Naive thymus-derived CD4-positive, alpha-beta T cell (primary cell): ENCODE data around the gene ROS1. TPM values are rescaled to one million over a fixed set of nuclear protein-coding genes. Genes with fewer than 3 reads are reported as not detected.

Source experiments
- ATAC-seq: fragments of 150-1000 bp; cut with Tn5 transposase; 2 replicates; pipeline ENCODE4 v1.10.0; 2021; ENCODE audit warnings: mild to moderate bottlenecking, moderate library complexity
- CTCF ChIA-PET: fragments of 350-600 bp; sonication (Branson Sonifier 250); formaldehyde crosslinking; loops from one replicate; lab custom pipeline; 2021; ENCODE audit warnings: antibody characterized with exemption; lab: Charles Lee
- POLR2A ChIA-PET: fragments of 350-600 bp; sonication (Branson Sonifier 250); formaldehyde crosslinking; loops from one replicate; lab custom pipeline; 2021; ENCODE audit warnings: antibody characterized with exemption, inconsistent platforms; lab: Charles Lee
- DNase-seq, 9 donors: peaks; one replicate each; pipeline versions ENCODE4 v3.0.0 to v3.0.0-alpha.2; 2020 to 2022; ENCODE audit warnings: mixed read lengths in 1 of 9
- H3K27ac ChIP-seq: one replicate; pipeline ENCODE4 v1.7.0; 2013; ENCODE audit warnings: mild to moderate bottlenecking, low read depth, low read length, moderate library complexity
- H3K27me3 ChIP-seq, 2 donors: one replicate each; pipeline ENCODE4 v1.7.0; 2013; ENCODE audit warnings: low read length in 2 of 2, mild to moderate bottlenecking in 2 of 2, moderate library complexity in 2 of 2; ENCODE audit not compliant: control insufficient read depth in 2 of 2, insufficient read depth in 2 of 2
- H3K36me3 ChIP-seq, 3 experiments: 1 replicate in 2 of 3; 2 replicates in 1 of 3; pipeline ENCODE4 v1.7.0; 2013; ENCODE audit warnings: low read length in 3 of 3, mild to moderate bottlenecking in 3 of 3, moderate library complexity in 1 of 3; ENCODE audit not compliant: insufficient read depth in 3 of 3, control insufficient read depth in 2 of 3
- H3K4me1 ChIP-seq, 2 donors: one replicate each; pipeline ENCODE4 v1.7.0; 2013; ENCODE audit warnings: low read length in 2 of 2, mild to moderate bottlenecking in 2 of 2, moderate library complexity in 1 of 2; ENCODE audit not compliant: control insufficient read depth in 2 of 2, insufficient read depth in 2 of 2
- H3K4me3 ChIP-seq: 2 replicates; pipeline ENCODE4 v1.7.0; 2013; ENCODE audit warnings: mild to moderate bottlenecking, low read length
- H3K9me3 ChIP-seq, 3 experiments: 1 replicate in 2 of 3; 2 replicates in 1 of 3; pipeline ENCODE4 v1.7.0; 2013; ENCODE audit warnings: low read length in 3 of 3; ENCODE audit not compliant: control insufficient read depth in 2 of 3
- H3K27ac Mint-ChIP-seq, 9 donors: one replicate each; pipeline ENCODE4 v1.8.0; 2020 to 2022; ENCODE audit warnings: mixed read lengths in 9 of 9, mild to moderate bottlenecking in 8 of 9, moderate library complexity in 5 of 9, inconsistent platforms in 2 of 9
- H3K27me3 Mint-ChIP-seq, 5 donors: one replicate each; pipeline ENCODE4 v1.8.0; 2021 to 2022; ENCODE audit warnings: mixed read lengths in 5 of 5, mild to moderate bottlenecking in 1 of 5
- H3K36me3 Mint-ChIP-seq, 5 donors: one replicate each; pipeline ENCODE4 v1.8.0; 2020 to 2022; ENCODE audit warnings: mixed read lengths in 5 of 5, mild to moderate bottlenecking in 3 of 5, inconsistent platforms in 1 of 5
- H3K4me1 Mint-ChIP-seq, 7 donors: one replicate each; pipeline ENCODE4 v1.8.0; 2020 to 2022; ENCODE audit warnings: mixed read lengths in 7 of 7, mild to moderate bottlenecking in 3 of 7, inconsistent platforms in 1 of 7
- H3K4me3 Mint-ChIP-seq, 10 donors: one replicate each; pipeline ENCODE4 v1.8.0; 2020 to 2022; ENCODE audit warnings: mild to moderate bottlenecking in 10 of 10, mixed read lengths in 10 of 10, moderate library complexity in 6 of 10, inconsistent platforms in 2 of 10
- H3K9me3 Mint-ChIP-seq, 11 donors: one replicate each; pipeline ENCODE4 v1.8.0; 2020 to 2022; ENCODE audit warnings: mixed read lengths in 11 of 11, mild to moderate bottlenecking in 4 of 11, inconsistent platforms in 1 of 11, moderate library complexity in 1 of 11
- intact Hi-C, 2 donors: fragments of 100-400 bp; cut with micrococcal nuclease; formaldehyde crosslinking; loops; one replicate each; pipeline ENCODE4 v1.15.1; 2023
- polyA plus RNA-seq, 2 donors: library from polyadenylated mRNA; unstranded; fragments of 300-500 nt; fragmentation: Illumina TruSeq; gene quantifications; one replicate each; pipeline ENCODE4 v1.2.3, GENCODE V29; 2021
- total RNA-seq, 6 experiments: library from RNA in 5 of 6; stranded (reverse) in 5 of 6; gene quantifications; 1 replicate in 5 of 6; 2 replicates in 1 of 6; pipeline ENCODE4 v1.2.3 and lab custom pipeline; 2021 to 2026

The ROS1 gene
- total and polyA plus RNA-seq, 7 experiments from 2014 or later = not detected

GRCh38 chr6:117290173-117290846 is 135.4 kb downstream of the ROS1 start:
- POLR2A ChIA-PET = no interaction called here
- Histone ChIP-seq H3K9me3 (no peaks in the 10 kb centered on the region), H3K36me3 (no peaks in the 10 kb centered on the region), H3K27me3 (no peaks in the 10 kb centered on the region), H3K4me3 (no peak overlapping the region), H3K27ac (no peak overlapping the region), H3K4me1 (no peaks in the 10 kb centered on the region)
- intact Hi-C loops = no loop called here
- H3K9me3 Mint-ChIP-seq = peaks cover 0 to 10% (median 0%) of the 10 kb centered on the region in 11 donors
- CTCF ChIA-PET = no interaction called here
- no peak for DNase-seq
- ATAC-seq = no peak
- H3K4me3 Mint-ChIP-seq = no peak overlapping the region
- H3K4me1 Mint-ChIP-seq = no peaks in the 10 kb centered on the region
- H3K27ac Mint-ChIP-seq = no peak overlapping the region
- H3K27me3 Mint-ChIP-seq = peaks cover 0 to 36% (median 26%) of the 10 kb centered on the region in 5 donors
- peaks cover 0 to 6% (median 0%) of the 10 kb centered on the region in 5 donors for H3K36me3 Mint-ChIP-seq

GRCh38 chr6:117288083-117288715 is 137.5 kb downstream of the ROS1 start:
- H3K27ac ChIP-seq = no peak overlapping the region
- no peak for DNase-seq
- no peaks in the 10 kb centered on the region for H3K9me3 ChIP-seq
- no peak overlapping the region for H3K4me3 ChIP-seq
- intact Hi-C loops = no loop called here
- ATAC-seq = no peak
- H3K36me3 ChIP-seq = no peaks in the 10 kb centered on the region
- Mint-ChIP-seq H3K36me3 (peaks cover 0 to 6% (median 0%) of the 10 kb centered on the region in 5 donors), H3K27ac (no peak overlapping the region), H3K4me1 (no peaks in the 10 kb centered on the region), H3K9me3 (peaks cover 0 to 9% (median 0%) of the 10 kb centered on the region in 11 donors), H3K27me3 (peaks cover 0 to 26% (median 20%) of the 10 kb centered on the region in 5 donors), H3K4me3 (no peak overlapping the region)
- H3K4me1 ChIP-seq = no peaks in the 10 kb centered on the region
- CTCF ChIA-PET = no interaction called here
- POLR2A ChIA-PET = no interaction called here
- H3K27me3 ChIP-seq = no peaks in the 10 kb centered on the region

DNA sequence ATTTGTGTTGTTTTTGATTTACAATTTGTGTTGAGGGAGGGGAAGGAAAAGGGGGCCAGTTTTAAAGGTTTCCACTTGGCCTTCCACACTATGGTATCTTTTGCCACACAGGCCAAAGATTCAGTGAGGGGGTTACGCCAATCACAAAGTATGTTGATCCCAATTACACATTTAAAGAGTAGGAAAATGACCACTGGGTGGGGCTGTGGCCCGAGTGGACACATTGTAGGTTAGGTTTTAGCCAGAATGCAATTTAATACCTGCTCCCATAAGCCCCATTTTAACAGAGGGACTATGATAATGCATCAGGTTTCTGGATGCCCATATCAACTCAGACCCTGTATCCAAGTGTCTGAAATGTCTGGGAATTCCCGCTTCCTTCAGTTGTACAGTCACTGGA is 144.8 kb downstream of the ROS1 start:
- ChIA-PET POLR2A (no interaction called here), CTCF (no interaction called here)
- H3K4me3 Mint-ChIP-seq = no peak overlapping the region
- H3K9me3 Mint-ChIP-seq = peaks cover 0 to 6% (median 0%) of the 10 kb centered on the region in 11 donors
- ATAC-seq (no peak), DNase-seq (no peak)
- H3K4me1 Mint-ChIP-seq = no peaks in the 10 kb centered on the region
- H3K27ac Mint-ChIP-seq = no peak overlapping the region
- H3K4me1 ChIP-seq = no peaks in the 10 kb centered on the region
- intact Hi-C loops = no loop called here
- no peaks in the 10 kb centered on the region for H3K36me3 Mint-ChIP-seq
- H3K36me3 ChIP-seq = no peaks in the 10 kb centered on the region
- H3K27ac ChIP-seq = no peak overlapping the region
- no peak overlapping the region for H3K4me3 ChIP-seq
- H3K27me3 Mint-ChIP-seq = peaks cover 11 to 38% (median 28%) of the 10 kb centered on the region in 5 donors
- H3K27me3 ChIP-seq = peaks cover 0 to 7% of the 10 kb centered on the region in 2 donors
- H3K9me3 ChIP-seq = no peaks in the 10 kb centered on the region

DNA sequence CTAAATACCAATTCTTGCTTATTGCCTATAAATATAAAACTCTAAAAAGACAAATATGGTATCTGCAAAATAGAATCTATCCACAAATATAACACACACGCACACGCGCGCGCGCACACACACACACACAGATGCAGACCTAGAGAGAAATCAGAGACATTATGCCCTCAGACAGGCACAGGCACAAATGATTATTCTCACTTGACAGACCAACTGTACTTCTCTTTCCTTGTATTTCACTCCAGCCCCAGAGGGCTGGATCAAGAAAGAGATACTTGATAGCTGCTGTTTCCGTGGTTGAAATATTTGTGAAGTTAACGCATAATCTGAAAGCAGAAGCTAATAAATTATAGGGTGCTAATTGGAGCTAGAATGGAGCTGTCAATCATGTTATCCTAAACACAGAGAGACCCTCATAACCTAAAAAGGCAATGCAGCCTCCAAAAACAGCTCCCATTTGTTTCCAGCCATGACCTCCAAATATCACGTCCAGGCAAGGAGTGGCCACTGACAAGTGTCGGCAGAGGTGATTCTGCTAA is 148.9 kb downstream of the ROS1 start:
- H3K36me3 Mint-ChIP-seq = peaks cover 0 to 2% (median 0%) of the 10 kb centered on the region in 5 donors
- H3K4me3 Mint-ChIP-seq = no peak overlapping the region
- ChIA-PET CTCF (no interaction called here), POLR2A (no interaction called here)
- ATAC-seq (no peak), DNase-seq (no peak)
- peaks cover 0 to 2% (median 0%) of the 10 kb centered on the region in 11 donors for H3K9me3 Mint-ChIP-seq
- H3K4me3 ChIP-seq = no peak overlapping the region
- H3K27ac ChIP-seq = no peak overlapping the region
- no peaks in the 10 kb centered on the region for H3K9me3 ChIP-seq
- no peak overlapping the region for H3K27ac Mint-ChIP-seq
- intact Hi-C loops = no loop called here
- H3K36me3 ChIP-seq = no peaks in the 10 kb centered on the region
- H3K4me1 Mint-ChIP-seq = peaks cover 0 to 2% (median 0%) of the 10 kb centered on the region in 7 donors
- H3K27me3 Mint-ChIP-seq = peaks cover 47 to 64% (median 57%) of the 10 kb centered on the region in 5 donors
- H3K4me1 ChIP-seq = no peaks in the 10 kb centered on the region
- peaks cover 0 to 10% of the 10 kb centered on the region in 2 donors for H3K27me3 ChIP-seq

- Histone ChIP-seq H3K36me3 (no peaks in the 10 kb centered on the region), H3K9me3 (no peaks in the 10 kb centered on the region), H3K27me3 (peaks cover 0 to 10% of the 10 kb centered on the region in 2 donors), H3K27ac (no peak overlapping the region), H3K4me3 (no peak overlapping the region), H3K4me1 (no peaks in the 10 kb centered on the region)
- Mint-ChIP-seq H3K27me3 (peaks cover 53 to 69% (median 60%) of the 10 kb centered on the region in 5 donors), H3K4me3 (no peak overlapping the region), H3K9me3 (peaks cover 0 to 2% (median 0%) of the 10 kb centered on the region in 11 donors), H3K27ac (no peak overlapping the region), H3K4me1 (peaks cover 0 to 3% (median 0%) of the 10 kb centered on the region in 7 donors), H3K36me3 (peaks cover 0 to 2% (median 0%) of the 10 kb centered on the region in 5 donors)
- ATAC-seq (no peak), DNase-seq (no peak)
- intact Hi-C loops = no loop called here
- POLR2A ChIA-PET = no interaction called here
- CTCF ChIA-PET = interaction anchor here (0.6 kb wide), 1 partner anchor 16 kb away, joined by 3 read pairs; no protein-coding TSS in a partner anchor
Observed at GRCh38 chr6:117275711-117276110, 150.0 kb downstream of the ROS1 start.

GRCh38 chr6:117275205-117275604 is 150.5 kb downstream of the ROS1 start:
- Mint-ChIP-seq H3K36me3 (peaks cover 0 to 2% (median 0%) of the 10 kb centered on the region in 5 donors), H3K9me3 (peaks cover 0 to 2% (median 0%) of the 10 kb centered on the region in 11 donors), H3K4me3 (no peak overlapping the region), H3K4me1 (peaks cover 0 to 3% (median 0%) of the 10 kb centered on the region in 7 donors), H3K27me3 (peaks cover 53 to 66% (median 57%) of the 10 kb centered on the region in 5 donors), H3K27ac (no peak overlapping the region)
- ChIA-PET CTCF (no interaction called here), POLR2A (no interaction called here)
- no peak overlapping the region for H3K4me3 ChIP-seq
- no peaks in the 10 kb centered on the region for H3K36me3 ChIP-seq
- ATAC-seq = no peak
- H3K27ac ChIP-seq = no peak overlapping the region
- DNase-seq = no peak
- no peaks in the 10 kb centered on the region for H3K9me3 ChIP-seq
- intact Hi-C loops = no loop called here
- no peaks in the 10 kb centered on the region for H3K4me1 ChIP-seq
- peaks cover 0 to 10% of the 10 kb centered on the region in 2 donors for H3K27me3 ChIP-seq
